PC-9 (cell line): ENCODE results near the gene CARD11. TPM values are rescaled to one million over a fixed set of nuclear protein-coding genes. Genes with fewer than 3 reads are reported as not detected.

Experiments
- BruUV-seq: library from RNA; stranded (reverse); fragments of 400-500 nt; replicated peaks from 2 replicates; lab custom pipeline; 2021; lab: Mats Ljungman, UMichigan
- CTCF ChIA-PET: fragments of 300-600 bp; sonication (Branson Sonifier 250); formaldehyde crosslinking; loops from one replicate; lab custom pipeline; 2022; ENCODE audit warnings: antibody characterized with exemption; lab: Charles Lee
- POLR2A ChIA-PET: fragments of 300-600 bp; sonication (Branson Sonifier 250); formaldehyde crosslinking; loops from one replicate; lab custom pipeline; 2022; ENCODE audit warnings: antibody characterized with exemption; ENCODE audit not compliant: unreplicated experiment; lab: Charles Lee
- DNase-seq, 2 experiments: peaks; one replicate each; pipeline versions ENCODE4 v3.0.0 to v3.0.0-alpha.2; 2015 to 2022; ENCODE audit warnings: mixed read lengths in 1 of 2
- H2AFZ ChIP-seq: fragments of 200-600 bp; sonication (generic); 2 replicates; pipeline ENCODE4 v1.8.1; 2017; ENCODE audit warnings: antibody characterized with exemption
- H3F3A ChIP-seq: fragments of 200-600 bp; sonication (generic); 2 replicates; pipeline ENCODE4 v1.8.1; 2017; ENCODE audit warnings: antibody characterized with exemption, mild to moderate bottlenecking, low read depth; ENCODE audit not compliant: insufficient read depth
- H3K27ac ChIP-seq: fragments of 200-600 bp; sonication (generic); 2 replicates; pipeline ENCODE4 v1.6.1; 2016; ENCODE audit warnings: mixed run types
- H3K27me3 ChIP-seq: fragments of 200-600 bp; sonication (generic); 2 replicates; pipeline ENCODE4 v1.6.1; 2016; ENCODE audit warnings: low read depth, mixed run types; ENCODE audit not compliant: insufficient read depth
- H3K36me3 ChIP-seq: fragments of 200-600 bp; sonication (generic); 2 replicates; pipeline ENCODE4 v1.6.1; 2016; ENCODE audit warnings: low read depth, mixed run types
- H3K4me1 ChIP-seq: fragments of 200-600 bp; sonication (generic); replicated peaks from 2 replicates; pipeline ENCODE4 v1.6.1; 2016; ENCODE audit warnings: mixed run types; ENCODE audit not compliant: insufficient read depth
- H3K4me2 ChIP-seq: fragments of 200-600 bp; sonication (generic); 2 replicates; pipeline ENCODE4 v1.6.1; 2017; ENCODE audit warnings: mixed run types
- H3K4me3 ChIP-seq: fragments of 200-600 bp; sonication (generic); 2 replicates; pipeline ENCODE4 v1.6.1; 2016; ENCODE audit warnings: mixed run types
- H3K79me2 ChIP-seq: fragments of 200-600 bp; sonication (generic); 2 replicates; pipeline ENCODE4 v1.6.1; 2017; ENCODE audit warnings: low read depth, mixed run types
- H3K9me2 ChIP-seq: fragments of 200-600 bp; sonication (generic); 2 replicates; pipeline ENCODE4 v1.8.1; 2017; ENCODE audit warnings: mild to moderate bottlenecking; ENCODE audit not compliant: insufficient read depth
- H3K9me3 ChIP-seq: fragments of 200-600 bp; sonication (generic); 2 replicates; pipeline ENCODE4 v1.8.1; 2016; ENCODE audit warnings: low read depth; ENCODE audit not compliant: insufficient read depth
- H4K20me1 ChIP-seq: fragments of 200-600 bp; sonication (generic); 2 replicates; pipeline ENCODE4 v1.8.1; 2017; ENCODE audit not compliant: insufficient read depth
- CTCF ChIP-seq: fragments of 200-600 bp; sonication (generic); conservative IDR thresholded peaks from 2 replicates; pipeline ENCODE4 v1.6.1; 2017; ENCODE audit warnings: mixed run types, antibody characterized with exemption, mild to moderate bottlenecking, moderate library complexity
- EZH2 ChIP-seq: fragments of 200-600 bp; sonication (generic); IDR thresholded peaks from 2 replicates; pipeline ENCODE4 v1.8.0; 2017; ENCODE audit warnings: antibody characterized with exemption, low read depth
- intact Hi-C: fragments of 100-400 bp; cut with micrococcal nuclease; formaldehyde crosslinking; loops from one replicate; pipeline ENCODE4 v1.10.0; 2022; ENCODE audit not compliant: unreplicated experiment
- total RNA-seq: library from RNA; stranded (reverse); gene quantifications from 2 replicates; pipeline ENCODE4 v1.2.3, GENCODE V29; 2021

The CARD11 gene
- total RNA-seq, 1 experiment from 2014 or later = 62.6 TPM

GRCh38 chr7:2972835-2973161, 70.9 kb downstream of the CARD11 start:
- Histone ChIP-seq H4K20me1 (no peaks in the 10 kb centered on the region; the same call in 1 of the 2 replicates), H3K79me2 (no peaks in the 10 kb centered on the region), H3K4me3 (no peak overlapping the region), H3K4me2 (no peak overlapping the region), H3K9me2 (0 out of 2 replicates have a peak, but pooled peaks cover 5% of the 10 kb centered on the region), H3K27me3 (no peaks in the 10 kb centered on the region), H3K4me1 (no peaks in the 10 kb centered on the region), H3K36me3 (peaks cover 6% of the 10 kb centered on the region; the same call in 1 of the 2 replicates), H2AFZ (no peak overlapping the region), H3F3A (peaks cover 6% of the 10 kb centered on the region; the same call in 1 of the 2 replicates), H3K27ac (no peak overlapping the region), H3K9me3 (no peaks in the 10 kb centered on the region)
- intact Hi-C loops = no loop called here
- no peak for DNase-seq
- POLR2A ChIA-PET = no interaction called here
- CTCF ChIA-PET = no interaction called here
- TF ChIP-seq EZH2 = no peak
- no peak for TF ChIP-seq CTCF
- no TSS peak for BruUV-seq

GRCh38 chr7:2971914-2972834, 71.5 kb downstream of the CARD11 start:
- Histone ChIP-seq H3K36me3 (peaks cover 6% of the 10 kb centered on the region; the same call in 1 of the 2 replicates), H3K9me2 (0 out of 2 replicates have a peak, but pooled peaks cover 5% of the 10 kb centered on the region), H3K4me3 (no peak overlapping the region), H3K4me2 (no peak overlapping the region), H3K27me3 (no peaks in the 10 kb centered on the region), H3K4me1 (no peaks in the 10 kb centered on the region), H2AFZ (no peak overlapping the region), H4K20me1 (no peaks in the 10 kb centered on the region; the same call in 1 of the 2 replicates), H3K79me2 (no peaks in the 10 kb centered on the region), H3K27ac (no peak overlapping the region), H3K9me3 (no peaks in the 10 kb centered on the region), H3F3A (peaks cover 6% of the 10 kb centered on the region; the same call in 1 of the 2 replicates)
- BruUV-seq = no TSS peak
- TF ChIP-seq CTCF (no peak), EZH2 (no peak)
- CTCF ChIA-PET = interaction anchor here (0.6 kb wide), 1 partner anchor 17 kb away, joined by 5 read pairs; no protein-coding TSS in a partner anchor
- intact Hi-C loops = no loop called here
- POLR2A ChIA-PET = no interaction called here
- no peak for DNase-seq

GRCh38 chr7:2970861-2971260, 72.8 kb downstream of the CARD11 start:
- H3K27me3 ChIP-seq = no peaks in the 10 kb centered on the region
- no peaks in the 10 kb centered on the region; the same call in 1 of the 2 replicates for H4K20me1 ChIP-seq
- intact Hi-C loops = no loop called here
- ChIA-PET CTCF (interaction anchor here (0.6 kb wide), 1 partner anchor 11 kb away, joined by 6 read pairs; no protein-coding TSS in a partner anchor), POLR2A (no interaction called here)
- H3K9me2 ChIP-seq = 0 out of 2 replicates have a peak, but pooled peaks cover 5% of the 10 kb centered on the region
- H3K4me2 ChIP-seq = no peak overlapping the region
- H3K27ac ChIP-seq = no peak overlapping the region
- H2AFZ ChIP-seq = no peak overlapping the region
- no TSS peak for BruUV-seq
- H3K4me3 ChIP-seq = no peak overlapping the region
- no peak for TF ChIP-seq CTCF
- TF ChIP-seq EZH2 = no peak
- peaks cover 6% of the 10 kb centered on the region; the same call in 1 of the 2 replicates for H3F3A ChIP-seq
- no peak for DNase-seq
- H3K4me1 ChIP-seq = no peaks in the 10 kb centered on the region
- no peaks in the 10 kb centered on the region for H3K79me2 ChIP-seq
- H3K36me3 ChIP-seq = peaks cover 6% of the 10 kb centered on the region; the same call in 1 of the 2 replicates
- H3K9me3 ChIP-seq = peaks cover 2% of the 10 kb centered on the region
